ENCODE data around the gene DMKN. TPM values are rescaled to one million over a fixed set of nuclear protein-coding genes. Genes with fewer than 3 reads are reported as not detected.
A peak's percentile ranks its signal among the peaks of the same experiment; 100 is the strongest.

Gene DMKN
- total RNA-seq, 8 experiments from 2014 or later: 0.14 to 49.2 (median 3.1) TPM; not detected in 1

GRCh38 chr19:35556025-35556590 is 42.7 kb upstream of the DMKN start:
- H3K27ac ChIP-seq: no peak overlapping the region
- no peaks in the 10 kb centered on the region for H3K4me1 ChIP-seq (replicated peaks in 1 of 2)
- WGBS, 10 experiments: 58 to 100% (median 89%) methylated on average over 2 to 9 of the region's 9 CpGs; no CpG with 5 or more reads in 3 of the 10 experiments
- H3K4me3 ChIP-seq: no peak overlapping the region
- in situ Hi-C loops (cut with MboI; ENCODE audit: low pct_unique_long_range_greater_than_20kb in 2 of 9, low sequenced_read_pairs in 9 of 9, unreplicated experiment in 9 of 9): no loop called here
- no peak for ATAC-seq (replicated peaks in 6 of 8)

DNA sequence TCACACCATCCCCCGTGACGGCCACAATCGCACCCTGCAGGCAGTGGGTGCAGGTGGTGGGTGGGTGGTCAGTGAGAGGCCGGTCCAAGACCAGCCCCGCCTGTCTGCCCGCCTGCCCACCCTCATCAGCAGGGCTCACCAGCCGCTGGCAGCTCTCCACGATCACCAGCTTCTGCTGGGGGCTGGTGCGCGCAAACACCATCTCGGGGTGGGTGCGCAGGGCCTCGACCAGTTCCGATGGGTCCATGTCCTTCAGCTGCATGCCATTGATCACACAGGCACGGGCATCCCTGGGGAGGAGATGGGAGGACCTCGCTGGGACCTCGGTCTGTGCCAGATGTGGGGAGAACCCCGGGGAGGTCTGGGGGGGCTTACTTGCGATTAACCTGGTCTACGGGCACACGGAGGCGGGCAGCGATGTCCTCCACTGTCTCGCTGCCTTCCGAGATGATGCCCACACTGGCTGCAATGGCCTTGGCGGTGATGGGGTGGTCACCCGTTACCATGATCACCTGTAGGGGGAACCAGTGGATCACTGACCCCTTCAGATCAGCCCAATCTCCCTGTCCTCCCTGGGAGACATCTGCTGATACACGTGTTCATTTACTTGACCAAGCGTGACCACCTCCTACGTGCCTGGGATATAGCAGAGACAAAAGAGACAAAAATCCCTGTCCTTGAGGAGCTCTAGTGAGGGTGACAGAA is 42.0 kb upstream of the DMKN start:
- in situ Hi-C loops (cut with MboI; ENCODE audit: low pct_unique_long_range_greater_than_20kb in 2 of 9, low sequenced_read_pairs in 9 of 9, unreplicated experiment in 9 of 9): no loop called here
- no peak overlapping the region for H3K27ac ChIP-seq
- peak in 1 of 8 experiments; percentile 22 for ATAC-seq (replicated peaks in 6 of 8)
- no peak overlapping the region for H3K4me3 ChIP-seq
- WGBS, 10 experiments: 0 to 85% (median 43%) methylated on average over 1 to 11 of the region's 30 CpGs; no CpG with 5 or more reads in 4 of the 10 experiments
- H3K4me1 ChIP-seq (replicated peaks in 1 of 2): no peaks in the 10 kb centered on the region

DNA sequence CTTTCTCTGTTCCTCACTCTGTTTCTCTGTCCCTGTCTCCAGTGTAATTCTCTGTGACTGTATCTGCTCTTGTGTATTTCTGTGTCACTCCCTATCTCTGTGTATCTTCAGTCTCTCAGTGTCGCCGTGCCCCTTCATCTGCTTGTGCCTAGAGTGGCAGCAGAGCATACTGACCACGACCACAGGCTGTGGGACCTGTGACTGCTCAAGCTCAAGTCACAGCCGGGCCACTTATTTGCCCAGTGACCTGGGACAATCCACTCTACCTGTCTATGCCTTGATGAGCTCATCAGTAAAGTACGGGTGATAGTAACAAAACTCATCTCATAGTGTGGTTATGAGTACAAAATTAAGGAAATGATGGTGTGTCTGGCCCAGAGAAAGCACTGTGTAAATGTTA is 40.6 kb upstream of the DMKN start:
- H3K4me3 ChIP-seq: no peak overlapping the region
- 20 to 60% (median 44%) methylated on average over 1 to 4 of the region's 5 CpGs; no CpG with 5 or more reads in 3 of the 10 experiments for WGBS, 10 experiments
- no peak for ATAC-seq (replicated peaks in 6 of 8)
- no peak overlapping the region for H3K27ac ChIP-seq
- no peaks in the 10 kb centered on the region for H3K4me1 ChIP-seq (replicated peaks in 1 of 2)
- in situ Hi-C loops (cut with MboI; ENCODE audit: low pct_unique_long_range_greater_than_20kb in 2 of 9, low sequenced_read_pairs in 9 of 9, unreplicated experiment in 9 of 9): no loop called here

GRCh38 chr19:35553385-35554000 is 40.0 kb upstream of the DMKN start:
- in situ Hi-C loops (cut with MboI; ENCODE audit: low pct_unique_long_range_greater_than_20kb in 2 of 9, low sequenced_read_pairs in 9 of 9, unreplicated experiment in 9 of 9): no loop called here
- WGBS, 10 experiments: 50 to 100% (median 73%) methylated on average over 1 to 2 of the region's 14 CpGs; no CpG with 5 or more reads in 5 of the 10 experiments
- Histone ChIP-seq H3K4me3 (no peak overlapping the region), H3K4me1 (replicated peaks in 1 of 2) (no peaks in the 10 kb centered on the region), H3K27ac (no peak overlapping the region)
- ATAC-seq (replicated peaks in 6 of 8): no peak

- in situ Hi-C loops (cut with MboI; ENCODE audit: low pct_unique_long_range_greater_than_20kb in 2 of 9, low sequenced_read_pairs in 9 of 9, unreplicated experiment in 9 of 9): no loop called here
- ATAC-seq (replicated peaks in 6 of 8): no peak
- Histone ChIP-seq H3K27ac (no peak overlapping the region), H3K4me1 (replicated peaks in 1 of 2) (no peaks in the 10 kb centered on the region), H3K4me3 (no peak overlapping the region)
- 0 to 88% (median 42%) methylated on average over 1 to 11 of the region's 13 CpGs; no CpG with 5 or more reads in 3 of the 10 experiments for WGBS, 10 experiments
These were observed 39.3 kb upstream of the DMKN start for GRCh38 chr19:35552534-35553384.

- WGBS, 10 experiments: 69 to 100% (median 90%) methylated on average over 1 to 16 of the region's 21 CpGs; no CpG with 5 or more reads in 4 of the 10 experiments
- peaks cover 4 to 5% of the 10 kb centered on the region in 2 donors for H3K4me1 ChIP-seq (replicated peaks in 1 of 2)
- no peak for ATAC-seq (replicated peaks in 6 of 8)
- in situ Hi-C loops (cut with MboI; ENCODE audit: low pct_unique_long_range_greater_than_20kb in 2 of 9, low sequenced_read_pairs in 9 of 9, unreplicated experiment in 9 of 9): no loop called here
- H3K27ac ChIP-seq: no peak overlapping the region
- no peak overlapping the region for H3K4me3 ChIP-seq
These were observed 37.8 kb upstream of the DMKN start for GRCh38 chr19:35551091-35551810.

DNA sequence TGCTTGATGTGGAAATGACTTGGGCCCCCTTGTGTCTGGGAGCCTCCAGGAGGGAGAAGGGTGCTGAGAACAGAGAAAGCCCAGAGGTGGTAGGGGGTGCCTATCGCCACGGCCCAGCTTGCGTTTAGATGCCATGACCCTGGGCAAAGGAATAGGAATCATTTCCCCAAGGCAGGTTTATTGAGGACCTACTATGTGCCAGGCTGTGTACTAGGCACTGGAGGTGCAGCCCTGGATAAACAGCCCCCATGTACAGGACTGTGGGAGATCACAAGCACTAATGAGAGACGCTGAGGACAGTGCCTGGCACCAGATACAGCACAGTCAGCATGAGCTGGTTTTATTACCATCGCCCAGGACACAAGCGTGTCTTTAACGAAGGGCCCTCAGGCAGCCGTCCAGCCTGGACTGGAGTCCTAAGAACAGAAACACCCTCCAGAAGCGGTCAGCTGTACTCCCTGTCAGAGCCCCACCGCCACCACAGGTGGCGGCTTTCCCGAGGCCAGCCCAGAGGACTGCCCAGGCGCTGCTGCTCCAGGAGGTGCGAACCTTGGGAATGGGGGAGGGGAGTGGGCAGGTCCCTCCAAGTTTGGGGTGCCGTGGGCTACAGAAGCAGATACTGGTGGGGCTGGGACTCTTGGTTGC is 36.6 kb upstream of the DMKN start:
- H3K4me1 ChIP-seq (replicated peaks in 1 of 2): peaks cover 6 to 7% of the 10 kb centered on the region in 2 donors
- no peak overlapping the region for H3K4me3 ChIP-seq
- H3K27ac ChIP-seq: no peak overlapping the region
- 92 to 93% (median 92%) methylated on average over 4 to 7 of the region's 15 CpGs; no CpG with 5 or more reads in 6 of the 10 experiments for WGBS, 10 experiments
- in situ Hi-C loops (cut with MboI; ENCODE audit: low pct_unique_long_range_greater_than_20kb in 2 of 9, low sequenced_read_pairs in 9 of 9, unreplicated experiment in 9 of 9): no loop called here
- no peak for ATAC-seq (replicated peaks in 6 of 8)

DNA sequence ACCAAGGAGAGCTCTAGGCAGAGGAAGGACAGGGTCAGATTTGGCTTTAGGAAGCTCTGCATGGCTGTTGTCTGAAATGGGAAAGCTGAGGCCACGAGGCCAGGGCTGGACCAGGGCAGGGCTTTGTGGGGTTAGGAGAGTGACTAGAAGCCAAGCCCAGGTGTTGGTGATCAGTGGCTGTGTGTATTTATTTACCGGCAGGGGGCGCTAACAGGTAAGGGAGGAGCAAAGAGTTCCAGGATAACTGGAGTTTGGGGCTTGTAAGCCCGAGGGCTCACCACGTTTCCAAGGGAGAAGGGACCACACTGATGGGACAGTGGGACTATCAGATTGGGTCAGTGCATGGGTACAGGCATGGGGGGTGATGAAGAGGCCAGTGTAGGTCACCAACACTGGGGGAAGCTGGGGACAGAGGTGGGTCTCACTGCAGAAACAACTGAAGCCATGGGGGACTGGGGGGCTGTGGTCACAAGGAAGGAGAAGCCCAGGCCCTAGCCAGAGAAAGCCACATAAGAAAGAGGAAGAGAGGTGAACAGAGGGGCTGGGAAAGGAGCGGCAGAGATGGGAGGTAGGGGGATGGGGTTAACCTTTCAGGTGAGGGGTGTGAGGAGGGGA is 35.8 kb upstream of the DMKN start:
- in situ Hi-C loops (cut with MboI; ENCODE audit: low pct_unique_long_range_greater_than_20kb in 2 of 9, low sequenced_read_pairs in 9 of 9, unreplicated experiment in 9 of 9): no loop called here
- 0 to 20% (median 7%) methylated on average over 1 to 4 of the region's 6 CpGs; no CpG with 5 or more reads in 3 of the 10 experiments for WGBS, 10 experiments
- Histone ChIP-seq H3K4me3 (no peak overlapping the region), H3K4me1 (replicated peaks in 1 of 2) (peaks cover 6 to 9% of the 10 kb centered on the region in 2 donors), H3K27ac (no peak overlapping the region)
- peak in 2 of 8 experiments; percentile 1 to 2 for ATAC-seq (replicated peaks in 6 of 8)

- ATAC-seq (replicated peaks in 6 of 8): no peak
- Histone ChIP-seq H3K4me1 (replicated peaks in 1 of 2) (peaks cover 6 to 12% of the 10 kb centered on the region in 2 donors), H3K27ac (no peak overlapping the region), H3K4me3 (peak overlapping the region in 3 of 5 donors; percentile 91 to 98 (median 97))
- in situ Hi-C loops (cut with MboI; ENCODE audit: low pct_unique_long_range_greater_than_20kb in 2 of 9, low sequenced_read_pairs in 9 of 9, unreplicated experiment in 9 of 9): no loop called here
- WGBS, 10 experiments: 63 to 85% (median 80%) methylated on average over 1 to 5 of the region's 8 CpGs; no CpG with 5 or more reads in 3 of the 10 experiments
These were observed 33.1 kb upstream of the DMKN start for GRCh38 chr19:35546532-35546931.

DNA sequence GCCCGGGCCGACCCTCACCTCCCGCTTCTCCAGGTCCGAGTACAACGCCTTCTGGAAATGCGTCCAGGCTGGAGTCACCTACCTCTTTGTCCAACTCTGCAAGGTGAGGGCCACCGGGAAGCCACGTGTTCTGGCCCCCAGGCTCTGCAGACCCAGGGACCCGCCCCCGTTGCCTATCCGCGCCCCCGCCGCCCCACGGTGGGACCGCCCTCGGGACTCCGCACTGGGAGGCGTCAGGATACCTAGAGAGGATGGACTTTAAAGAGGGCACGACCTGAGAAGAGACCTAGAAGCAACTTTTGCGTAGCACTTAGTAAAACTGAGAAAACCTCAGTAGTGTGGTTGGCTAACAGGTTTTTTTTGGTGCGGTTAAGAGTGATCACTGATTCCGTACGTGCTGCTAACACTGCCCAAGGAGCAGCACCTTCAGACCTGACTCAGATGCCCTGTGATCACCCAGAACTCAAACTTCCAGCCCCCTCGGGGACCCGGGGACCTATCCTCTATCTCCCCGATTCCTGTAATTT is 32.5 kb upstream of the DMKN start:
- peak overlapping the region; percentile 85 to 98 (median 91) for H3K4me3 ChIP-seq
- in situ Hi-C loops (cut with MboI; ENCODE audit: low pct_unique_long_range_greater_than_20kb in 2 of 9, low sequenced_read_pairs in 9 of 9, unreplicated experiment in 9 of 9): no loop called here
- 0 to 24% (median 5%) methylated on average over 1 to 3 of the region's 27 CpGs; no CpG with 5 or more reads in 5 of the 10 experiments for WGBS, 10 experiments
- H3K4me1 ChIP-seq (replicated peaks in 1 of 2): peaks cover 6 to 12% of the 10 kb centered on the region in 2 donors
- peak in 3 of 8 experiments; percentile 54 to 63 (median 57) for ATAC-seq (replicated peaks in 6 of 8)
- H3K27ac ChIP-seq: peak overlapping the region; percentile 15 to 22

All from motor neuron (in vitro differentiated cells).